Activated CD8-positive, alpha-beta memory T cell treated with anti-CD3 and anti-CD28 coated beads, Interleukin-2, amount 10 ng/mL, durations not matched to agents 7 days and 5 days (primary cell): Measurements from ENCODE around the gene FBXO28. TPM values are rescaled to one million over a fixed set of nuclear protein-coding genes. Genes with fewer than 3 reads are reported as not detected.
"Not testable (repeated sequence)": the region's sequence is repeated elsewhere in the genome, so short reads cannot be mapped to it uniquely, and the experiment has no call there.

ENCODE experiments used
- ATAC-seq: fragments of 150-1000 bp; cut with Tn5 transposase; one replicate; pipeline ENCODE4 v1.10.0; 2021; ENCODE audit warnings: moderate library complexity
- CTCF ChIA-PET: fragments of 350-600 bp; sonication (Branson Sonifier 250); formaldehyde crosslinking; loops from one replicate; lab custom pipeline; 2021; ENCODE audit warnings: antibody characterized with exemption; lab: Charles Lee
- DNase-seq: peaks from one replicate; pipeline ENCODE4 v3.0.0-alpha.2; 2020
- H3K27ac Mint-ChIP-seq: one replicate; pipeline ENCODE4 v1.8.0; 2021; ENCODE audit warnings: mild to moderate bottlenecking, mixed read lengths
- H3K27me3 Mint-ChIP-seq: one replicate; pipeline ENCODE4 v1.8.0; 2021; ENCODE audit warnings: mixed read lengths
- H3K36me3 Mint-ChIP-seq: one replicate; pipeline ENCODE4 v1.8.0; 2021; ENCODE audit warnings: mild to moderate bottlenecking, mixed read lengths
- H3K4me1 Mint-ChIP-seq: one replicate; pipeline ENCODE4 v1.8.0; 2021; ENCODE audit warnings: mixed read lengths
- H3K4me3 Mint-ChIP-seq: one replicate; pipeline ENCODE4 v1.8.0; 2021; ENCODE audit warnings: mild to moderate bottlenecking, moderate library complexity, mixed read lengths
- H3K9me3 Mint-ChIP-seq: one replicate; pipeline ENCODE4 v1.8.0; 2022; ENCODE audit warnings: low read depth, mixed read lengths
- total RNA-seq, 2 experiments: library from RNA; stranded (reverse); gene quantifications; one replicate each; pipeline ENCODE4 v1.2.3, GENCODE V29; 2021

The FBXO28 gene
- total RNA-seq, 2 experiments from 2014 or later: 21.3 to 29.6 TPM

- H3K4me1 Mint-ChIP-seq: peaks cover 13% of the 10 kb centered on the region
- H3K9me3 Mint-ChIP-seq, H3K36me3 Mint-ChIP-seq, H3K27me3 Mint-ChIP-seq, ATAC-seq, DNase-seq, H3K4me3 Mint-ChIP-seq: not testable (repeated sequence)
- H3K27ac Mint-ChIP-seq: peak overlapping the region; percentile 37
- CTCF ChIA-PET: interaction anchor here (1.5 to 1.9 kb wide), 2 partner anchors 27 to 124 kb away, joined by 3 to 5 read pairs; partner anchors contain the start of gene NVL
These were observed 92.1 kb downstream of the FBXO28 start for GRCh38 chr1:224205931-224206538.

DNA sequence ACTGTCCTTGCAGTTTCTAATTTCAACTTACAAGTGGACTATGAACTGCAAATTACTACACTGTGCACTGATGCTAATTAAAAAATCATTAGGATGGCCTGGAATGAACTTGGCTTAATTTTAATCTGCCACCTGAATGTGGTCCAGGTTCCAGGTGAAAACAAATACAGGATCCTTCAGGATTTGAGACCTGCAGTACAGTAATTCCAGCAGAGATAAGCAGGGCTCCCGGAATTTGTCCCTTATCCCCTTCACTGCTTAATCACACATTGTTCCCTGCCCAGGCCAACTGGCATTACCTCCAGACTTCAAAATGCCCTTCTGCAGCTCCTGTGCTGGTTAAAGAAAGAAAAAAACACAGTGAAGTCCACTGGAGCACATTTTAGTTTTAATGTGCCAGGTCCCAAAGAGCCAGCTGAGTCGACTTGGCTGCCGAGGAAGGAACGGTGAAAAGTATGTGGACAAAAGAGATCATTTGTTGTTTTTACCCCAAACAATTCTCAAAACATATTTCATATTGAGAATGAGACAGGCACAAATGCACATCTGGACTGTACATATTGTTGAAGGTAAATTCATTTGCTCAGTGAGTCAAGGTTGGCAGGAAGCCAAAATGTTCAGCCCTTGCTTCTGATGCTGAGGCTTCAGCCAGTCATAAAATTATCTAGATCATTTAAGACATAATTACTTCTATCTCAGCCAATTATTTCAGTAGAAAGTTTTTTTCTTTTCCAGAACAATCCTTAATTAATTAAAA lies 97.5 kb downstream of the FBXO28 start:
- DNase-seq: no peak

More for the DNA sequence above, 97.5 kb downstream of the FBXO28 start:
- H3K4me1 Mint-ChIP-seq: no peaks in the 10 kb centered on the region
- no peak for ATAC-seq
- H3K4me3 Mint-ChIP-seq: no peak overlapping the region
- H3K27me3 Mint-ChIP-seq: no peaks in the 10 kb centered on the region
- CTCF ChIA-PET: no interaction called here
- H3K27ac Mint-ChIP-seq: no peak overlapping the region
- H3K36me3 Mint-ChIP-seq: no peaks in the 10 kb centered on the region
- no peaks in the 10 kb centered on the region for H3K9me3 Mint-ChIP-seq

Other genes with a start within 250 kb of the FBXO28 start
- gene DEGS1, start 69.1 kb downstream of the FBXO28 start, total RNA-seq: 10 to 100 TPM; 49.0 to 65.9 TPM
- 10 to 100 TPM; 47.7 to 53.6 TPM for gene NVL, start 216.1 kb downstream of the FBXO28 start, total RNA-seq
- 10 to 100 TPM; 45.5 to 46.2 TPM for gene CNIH4, start 242.8 kb downstream of the FBXO28 start, total RNA-seq